ENCODE results near the gene DNAJC28. TPM values are rescaled to one million over a fixed set of nuclear protein-coding genes. Genes with fewer than 3 reads are reported as not detected.
A peak's percentile ranks its signal among the peaks of the same experiment; 100 is the strongest.

Gene DNAJC28
- total and polyA plus RNA-seq, 9 of the 15 experiments (the other 6 are each of a cell fraction or from before 2014, with no cell fraction given): 0.68 to 2.5 (median 1.1) TPM

DNA sequence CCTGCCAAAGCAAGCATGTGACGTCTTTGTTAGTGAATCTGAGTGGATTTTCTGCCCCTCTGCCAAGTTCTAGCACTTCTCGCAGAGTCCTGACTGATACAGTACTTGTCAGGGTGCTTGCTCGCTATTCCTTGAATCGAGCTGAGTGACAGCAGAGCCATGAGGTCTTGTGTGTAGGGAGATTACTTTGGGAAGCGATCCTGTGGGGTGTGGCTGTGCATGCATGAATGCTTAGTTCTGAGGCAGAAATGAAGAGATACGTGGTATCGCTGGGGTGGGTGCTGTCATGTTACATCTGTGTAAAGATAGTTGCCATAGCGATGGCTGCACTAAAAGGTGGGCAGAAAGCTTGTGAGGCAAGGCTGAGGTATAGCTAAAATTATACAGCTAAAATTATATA is 19.3 kb upstream of the DNAJC28 start (continued):
- TF ChIP-seq FOXJ2 (tag; IDR thresholded peaks at IDR 0.05) (peak; percentile 78; the same call in 1 of the 2 replicates), FOXK2 (conservative IDR thresholded peaks at IDR 0.05 in 1 of 2, IDR thresholded peaks at IDR 0.05 in 1 of 2; ENCODE audit: low read depth in 2 of 2) (peak in 1 of 2 experiments; percentile 60; a peak in 1 of 4 replicates), HIVEP1 (CRISPR knock-in tag; IDR thresholded peaks at IDR 0.05) (no peak), ZNF263 (CRISPR knock-in tag; IDR thresholded peaks at IDR 0.05; ENCODE audit: borderline replicate concordance) (peak; percentile 18; the same call in 1 of the 2 replicates), NR1H2 (CRISPR knock-in tag; IDR thresholded peaks at IDR 0.05) (no peak), TOE1 (IDR thresholded peaks at IDR 0.05; ENCODE audit: borderline replicate concordance) (no peak), TOE1 (CRISPR knock-in tag; IDR thresholded peaks at IDR 0.05; ENCODE audit: borderline replicate concordance, low read depth) (no peak), TRIM24 (IDR thresholded peaks at IDR 0.05) (0 out of 4 replicates have a peak, but pooled peaks of 1 of the 2 experiments have one; percentile 46), CBFA2T3 (IDR thresholded peaks at IDR 0.05) (peak; percentile 86), FOXA3 (CRISPR knock-in tag; conservative IDR thresholded peaks at IDR 0.05 in 1 of 2, IDR thresholded peaks at IDR 0.05 in 1 of 2) (peak in 1 of 2 experiments; percentile 18; a peak in 1 of 4 replicates), ILF3 (IDR thresholded peaks at IDR 0.05; ENCODE audit: borderline replicate concordance) (no peak), ZNF431 (CRISPR knock-in tag; IDR thresholded peaks at IDR 0.05) (no peak), ZBTB1 (CRISPR knock-in tag; IDR thresholded peaks at IDR 0.05; ENCODE audit: borderline replicate concordance, low read depth) (no peak), TAL1 (IDR thresholded peaks at IDR 0.05) (peak; percentile 80), CBFA2T2 (conservative IDR thresholded peaks at IDR 0.05) (peak; percentile 77), BHLHE40 (IDR thresholded peaks at IDR 0.05; ENCODE audit: low read length) (peak; percentile 59; the same call in 1 of the 2 replicates), NFIC (IDR thresholded peaks at IDR 0.05) (peak; percentile 26; the same call in 1 of the 2 replicates), POLR2AphosphoS5 (IDR thresholded peaks at IDR 0.05; ENCODE audit: control insufficient read depth, insufficient read depth, low read depth, low read length) (peak; percentile 56; the same call in 1 of the 2 replicates), ZHX1 (conservative IDR thresholded peaks at IDR 0.05; ENCODE audit: low read length) (no peak), NCOA2 (IDR thresholded peaks at IDR 0.05; ENCODE audit: partially characterized antibody in 2 of 2) (no peak)
- TF ChIP-seq, protein P1, sequence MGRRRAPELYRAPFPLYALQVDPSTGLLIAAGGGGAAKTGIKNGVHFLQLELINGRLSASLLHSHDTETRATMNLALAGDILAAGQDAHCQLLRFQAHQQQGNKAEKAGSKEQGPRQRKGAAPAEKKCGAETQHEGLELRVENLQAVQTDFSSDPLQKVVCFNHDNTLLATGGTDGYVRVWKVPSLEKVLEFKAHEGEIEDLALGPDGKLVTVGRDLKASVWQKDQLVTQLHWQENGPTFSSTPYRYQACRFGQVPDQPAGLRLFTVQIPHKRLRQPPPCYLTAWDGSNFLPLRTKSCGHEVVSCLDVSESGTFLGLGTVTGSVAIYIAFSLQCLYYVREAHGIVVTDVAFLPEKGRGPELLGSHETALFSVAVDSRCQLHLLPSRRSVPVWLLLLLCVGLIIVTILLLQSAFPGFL (CRISPR knock-in tag; IDR thresholded peaks at IDR 0.05): no peak
- TF ChIP-seq, protein P2, sequence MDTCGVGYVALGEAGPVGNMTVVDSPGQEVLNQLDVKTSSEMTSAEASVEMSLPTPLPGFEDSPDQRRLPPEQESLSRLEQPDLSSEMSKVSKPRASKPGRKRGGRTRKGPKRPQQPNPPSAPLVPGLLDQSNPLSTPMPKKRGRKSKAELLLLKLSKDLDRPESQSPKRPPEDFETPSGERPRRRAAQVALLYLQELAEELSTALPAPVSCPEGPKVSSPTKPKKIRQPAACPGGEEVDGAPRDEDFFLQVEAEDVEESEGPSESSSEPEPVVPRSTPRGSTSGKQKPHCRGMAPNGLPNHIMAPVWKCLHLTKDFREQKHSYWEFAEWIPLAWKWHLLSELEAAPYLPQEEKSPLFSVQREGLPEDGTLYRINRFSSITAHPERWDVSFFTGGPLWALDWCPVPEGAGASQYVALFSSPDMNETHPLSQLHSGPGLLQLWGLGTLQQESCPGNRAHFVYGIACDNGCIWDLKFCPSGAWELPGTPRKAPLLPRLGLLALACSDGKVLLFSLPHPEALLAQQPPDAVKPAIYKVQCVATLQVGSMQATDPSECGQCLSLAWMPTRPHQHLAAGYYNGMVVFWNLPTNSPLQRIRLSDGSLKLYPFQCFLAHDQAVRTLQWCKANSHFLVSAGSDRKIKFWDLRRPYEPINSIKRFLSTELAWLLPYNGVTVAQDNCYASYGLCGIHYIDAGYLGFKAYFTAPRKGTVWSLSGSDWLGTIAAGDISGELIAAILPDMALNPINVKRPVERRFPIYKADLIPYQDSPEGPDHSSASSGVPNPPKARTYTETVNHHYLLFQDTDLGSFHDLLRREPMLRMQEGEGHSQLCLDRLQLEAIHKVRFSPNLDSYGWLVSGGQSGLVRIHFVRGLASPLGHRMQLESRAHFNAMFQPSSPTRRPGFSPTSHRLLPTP (IDR thresholded peaks at IDR 0.05; ENCODE audit: borderline replicate concordance, extremely low read depth, insufficient read length): no peak

Measured in K562 (cell line).